Measurements from ENCODE around the gene CYP19A1.

DNA sequence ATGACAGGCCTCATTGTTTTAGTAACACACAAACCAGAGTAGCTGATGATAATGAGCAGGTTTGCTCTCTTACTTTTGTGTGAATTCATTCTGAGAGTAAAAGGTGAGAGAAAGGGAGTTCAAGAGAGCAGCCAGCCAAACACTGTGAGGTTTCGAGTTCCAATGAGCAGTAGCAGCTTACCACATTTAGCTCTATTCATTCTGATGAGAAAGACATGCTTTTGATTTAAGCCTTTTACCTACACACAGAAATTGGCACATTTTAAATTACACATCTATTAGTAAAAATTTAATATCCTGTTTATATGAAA is 31.0 kb upstream of the CYP19A1 start:
- TF ChIP-seq CTCF (IDR thresholded peaks at IDR 0.05; ENCODE audit: control extremely low read depth in 1 of 3, insufficient read depth in 1 of 3, low read depth in 1 of 3, low read length in 3 of 3): no peak
- TF ChIP-seq SP4 (IDR thresholded peaks at IDR 0.05; ENCODE audit: low read length): no peak
- TF ChIP-seq POLR2A (IDR thresholded peaks at IDR 0.05; ENCODE audit: control extremely low read depth in 1 of 2, low read depth in 2 of 2, low read length in 2 of 2): no peak
- TF ChIP-seq RFX5 (IDR thresholded peaks at IDR 0.05; ENCODE audit: borderline replicate concordance, low read depth, low read length): no peak
- no peak for TF ChIP-seq CEBPB (IDR thresholded peaks at IDR 0.05; ENCODE audit: low read depth, low read length)
- TF ChIP-seq YY1 (IDR thresholded peaks at IDR 0.05; ENCODE audit: low read depth, low read length): no peak
- no peak for TF ChIP-seq EZH2 (IDR thresholded peaks at IDR 0.05; ENCODE audit: low read depth, low read length, severe bottlenecking)
- no peak for TF ChIP-seq USF2 (IDR thresholded peaks at IDR 0.05; ENCODE audit: low read length)
- TF ChIP-seq NRF1 (IDR thresholded peaks at IDR 0.05; ENCODE audit: low read depth, low read length): no peak
- no peak for TF ChIP-seq TEAD4 (IDR thresholded peaks at IDR 0.05; ENCODE audit: low read depth, low read length)
- TF ChIP-seq RBBP5 (IDR thresholded peaks at IDR 0.05; ENCODE audit: borderline replicate concordance, low read depth, low read length): no peak
- TF ChIP-seq, protein P1, sequence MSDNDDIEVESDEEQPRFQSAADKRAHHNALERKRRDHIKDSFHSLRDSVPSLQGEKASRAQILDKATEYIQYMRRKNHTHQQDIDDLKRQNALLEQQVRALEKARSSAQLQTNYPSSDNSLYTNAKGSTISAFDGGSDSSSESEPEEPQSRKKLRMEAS (IDR thresholded peaks at IDR 0.05): no peak
- no peak for TF ChIP-seq TAF1 (IDR thresholded peaks at IDR 0.05; ENCODE audit: low read depth, low read length)
- no peak for TF ChIP-seq EP300 (IDR thresholded peaks at IDR 0.05; ENCODE audit: borderline replicate concordance in 1 of 2, low read depth in 2 of 2, low read length in 2 of 2)
